Uterus (tissue), 4 donors: ENCODE measurements around the gene TK2. TPM values are rescaled to one million over a fixed set of nuclear protein-coding genes. Genes with fewer than 3 reads are reported as not detected.
A peak's percentile ranks its signal among the peaks of the same experiment; 100 is the strongest.

Experiments used
- DNase-seq, 2 donors: peaks; one replicate each; pipeline ENCODE4 v3.0.0-alpha.2; 2019 to 2020
- H3K27ac ChIP-seq, 2 donors: fragments of 200-600 bp; sonication (generic); 1 replicate in 1 of 2; 2 replicates in 1 of 2; pipeline ENCODE4 v1.5.1; 2016 to 2018
- H3K27me3 ChIP-seq, 2 donors: fragments of 200-600 bp; sonication (generic); one replicate each; pipeline ENCODE4 v1.5.1; 2018 to 2019; ENCODE audit warnings: control low read depth in 1 of 2
- H3K36me3 ChIP-seq, 2 donors: fragments of 200-600 bp; sonication (generic); one replicate each; pipeline ENCODE4 v1.5.1; 2019; ENCODE audit warnings: control low read depth in 1 of 2
- H3K4me1 ChIP-seq, 2 donors: fragments of 200-600 bp; sonication (generic); one replicate each; pipeline ENCODE4 v1.5.1; 2018 to 2019; ENCODE audit warnings: control low read depth in 1 of 2
- H3K4me3 ChIP-seq, 2 donors: fragments of 200-600 bp; sonication (generic); 1 replicate in 1 of 2; 2 replicates in 1 of 2; pipeline ENCODE4 v1.5.1; 2018 to 2019; ENCODE audit warnings: mild to moderate bottlenecking in 1 of 2
- H3K9me3 ChIP-seq, 2 donors: fragments of 200-600 bp; sonication (generic); one replicate each; pipeline ENCODE4 v1.5.1; 2019; ENCODE audit warnings: control low read depth in 1 of 2
- POLR2A ChIP-seq, 2 donors: fragments of 450-650 bp; IDR thresholded peaks; one replicate each; pipeline ENCODE4 v1.6.1; 2016; ENCODE audit warnings: antibody characterized with exemption in 2 of 2, mild to moderate bottlenecking in 1 of 2, moderate library complexity in 1 of 2
- intact Hi-C: fragments of 100-400 bp; cut with DNase I; formaldehyde crosslinking; loops from one replicate; pipeline ENCODE4 v1.15.1; 2023; ENCODE audit warnings: low total_unique reads
- total RNA-seq, 4 donors: library from RNA; depleted of rRNA in 3 of 4; stranded (reverse); fragments of >200 nt in 3 of 4; gene quantifications; one replicate each; pipeline versions ENCODE4 v1.1.0 to v1.2.4, GENCODE V29; 2014 to 2023
- TF ChIP-seq, protein P1 (sequence below), 4 experiments: fragments of 200-600 bp in 2 of 4; fragments of 450-650 bp in 2 of 4; sonication (generic) in 2 of 4; IDR thresholded peaks; one replicate each; pipeline ENCODE4 v1.5.1; 2016 to 2019; ENCODE audit warnings: antibody characterized with exemption in 4 of 4, mild to moderate bottlenecking in 2 of 4, moderate library complexity in 1 of 4
- donor health status: DM: yes; HTN: yes; CAD: no.

The TK2 gene
- total RNA-seq, 4 donors from 2014 or later, result 13.6 to 52.6 (median 39.2) TPM

GRCh38 chr16:66513111-66513723, 36.7 kb downstream of the TK2 start:
- Histone ChIP-seq H3K4me3 (no peak overlapping the region), H3K9me3 (no peaks in the 10 kb centered on the region), H3K27ac (no peak overlapping the region), H3K4me1 (peaks cover 6 to 22% of the 10 kb centered on the region in 2 donors), H3K27me3 (no peaks in the 10 kb centered on the region), H3K36me3 (no peaks in the 10 kb centered on the region)
- DNase-seq, result no peak
- TF ChIP-seq, protein P1, sequence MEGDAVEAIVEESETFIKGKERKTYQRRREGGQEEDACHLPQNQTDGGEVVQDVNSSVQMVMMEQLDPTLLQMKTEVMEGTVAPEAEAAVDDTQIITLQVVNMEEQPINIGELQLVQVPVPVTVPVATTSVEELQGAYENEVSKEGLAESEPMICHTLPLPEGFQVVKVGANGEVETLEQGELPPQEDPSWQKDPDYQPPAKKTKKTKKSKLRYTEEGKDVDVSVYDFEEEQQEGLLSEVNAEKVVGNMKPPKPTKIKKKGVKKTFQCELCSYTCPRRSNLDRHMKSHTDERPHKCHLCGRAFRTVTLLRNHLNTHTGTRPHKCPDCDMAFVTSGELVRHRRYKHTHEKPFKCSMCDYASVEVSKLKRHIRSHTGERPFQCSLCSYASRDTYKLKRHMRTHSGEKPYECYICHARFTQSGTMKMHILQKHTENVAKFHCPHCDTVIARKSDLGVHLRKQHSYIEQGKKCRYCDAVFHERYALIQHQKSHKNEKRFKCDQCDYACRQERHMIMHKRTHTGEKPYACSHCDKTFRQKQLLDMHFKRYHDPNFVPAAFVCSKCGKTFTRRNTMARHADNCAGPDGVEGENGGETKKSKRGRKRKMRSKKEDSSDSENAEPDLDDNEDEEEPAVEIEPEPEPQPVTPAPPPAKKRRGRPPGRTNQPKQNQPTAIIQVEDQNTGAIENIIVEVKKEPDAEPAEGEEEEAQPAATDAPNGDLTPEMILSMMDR (IDR thresholded peaks at IDR 0.05), result no peak
- no peak for TF ChIP-seq POLR2A (IDR thresholded peaks at IDR 0.05)
- intact Hi-C loops, result no loop called here

GRCh38 chr16:66512272-66513110, 37.4 kb downstream of the TK2 start:
- no peak for TF ChIP-seq POLR2A (IDR thresholded peaks at IDR 0.05)
- TF ChIP-seq, protein P1 (IDR thresholded peaks at IDR 0.05), result no peak
- H3K4me1 ChIP-seq, result peaks cover 6 to 19% of the 10 kb centered on the region in 2 donors
- H3K36me3 ChIP-seq, result no peaks in the 10 kb centered on the region

DNA sequence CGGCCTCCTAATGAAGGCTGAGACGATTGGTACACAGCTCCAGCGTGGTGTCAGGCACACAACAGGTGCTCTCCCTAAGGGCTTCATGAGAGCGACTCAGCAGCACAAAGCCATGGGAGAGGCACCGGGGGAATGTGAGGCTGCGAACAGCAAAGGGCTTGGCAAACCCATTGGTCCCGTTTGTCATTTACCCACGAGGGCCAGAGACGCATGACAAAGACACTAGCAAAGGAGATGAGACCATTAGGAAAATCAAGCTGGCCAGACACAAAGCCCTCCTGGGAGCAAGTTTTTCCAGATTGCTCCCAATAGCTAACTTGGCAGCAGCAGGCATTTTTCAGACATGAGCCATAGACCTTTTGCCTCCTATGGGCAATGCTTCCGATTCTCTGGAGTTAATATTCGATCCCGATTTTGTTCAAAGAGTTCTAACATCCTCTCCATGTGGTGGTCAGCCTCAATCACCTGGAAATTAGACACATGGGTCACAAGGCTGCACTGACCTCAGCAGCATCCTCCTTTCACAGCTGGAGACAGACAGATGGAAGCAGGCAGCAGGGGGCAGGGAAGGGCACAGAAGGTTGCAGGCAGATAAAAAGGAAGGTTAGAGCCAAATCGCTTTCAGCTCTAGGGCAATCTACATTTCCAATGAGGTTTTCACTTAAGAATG, 38.2 kb downstream of the TK2 start:
- no peaks in the 10 kb centered on the region for H3K27me3 ChIP-seq
- H3K9me3 ChIP-seq, result no peaks in the 10 kb centered on the region
- peak overlapping the region; percentile 18 to 59 for H3K27ac ChIP-seq
- intact Hi-C loops, result no loop called here
- H3K36me3 ChIP-seq, result no peaks in the 10 kb centered on the region
- peaks cover 6 to 15% of the 10 kb centered on the region in 2 donors for H3K4me1 ChIP-seq
- no peak overlapping the region for H3K4me3 ChIP-seq
- TF ChIP-seq POLR2A (IDR thresholded peaks at IDR 0.05), result no peak
- TF ChIP-seq, protein P1 (IDR thresholded peaks at IDR 0.05), result no peak
- DNase-seq, result peak in 1 of 2 donors; percentile 49

More at GRCh38 chr16:66512272-66513110, 37.4 kb downstream of the TK2 start:
- intact Hi-C loops, result no loop called here
- no peaks in the 10 kb centered on the region for H3K27me3 ChIP-seq
- no peaks in the 10 kb centered on the region for H3K9me3 ChIP-seq
- DNase-seq, result peak in 1 of 2 donors; percentile 14
- no peak overlapping the region for H3K4me3 ChIP-seq
- peak overlapping the region; percentile 18 to 59 for H3K27ac ChIP-seq

- peak in 1 of 2 donors; percentile 33 for DNase-seq
- Histone ChIP-seq H3K27me3 (no peaks in the 10 kb centered on the region), H3K4me1 (peaks cover under 1 to 8% of the 10 kb centered on the region in 2 donors), H3K4me3 (no peak overlapping the region), H3K9me3 (no peaks in the 10 kb centered on the region), H3K27ac (peak overlapping the region; percentile 18 to 59), H3K36me3 (no peaks in the 10 kb centered on the region)
- no peak for TF ChIP-seq POLR2A (IDR thresholded peaks at IDR 0.05)
- TF ChIP-seq, protein P1 (IDR thresholded peaks at IDR 0.05), result no peak
- intact Hi-C loops, result no loop called here
Observed at GRCh38 chr16:66510711-66511601, 39.0 kb downstream of the TK2 start.
